GM23338 (cell line): ENCODE data around the gene IL11RA. TPM values are rescaled to one million over a fixed set of nuclear protein-coding genes. Genes with fewer than 3 reads are reported as not detected.

Experiments used
- ATAC-seq: fragments of 200-7000 bp; cut with Tn5 transposase; 3 replicates; pipeline ENCODE4 v1.9.1; 2020
- DNase-seq: peaks from one replicate; pipeline ENCODE4 v3.0.0-alpha.2; 2015; ENCODE audit warnings: low spot score
- H2AFZ ChIP-seq: fragments of 200-600 bp; sonication (generic); 2 replicates; pipeline ENCODE4 v1.8.0; 2016; ENCODE audit warnings: antibody characterized with exemption, mild to moderate bottlenecking, moderate library complexity
- H3F3A ChIP-seq: fragments of 200-600 bp; sonication (generic); replicated peaks from 2 replicates; pipeline ENCODE4 v1.8.0; 2017; ENCODE audit warnings: antibody characterized with exemption, mixed run types, low read depth
- H3K27ac ChIP-seq: fragments of 200-600 bp; sonication (generic); 2 replicates; pipeline ENCODE4 v1.6.1; 2016; ENCODE audit warnings: low read depth
- H3K27me3 ChIP-seq: fragments of 200-600 bp; sonication (generic); 2 replicates; pipeline ENCODE4 v1.8.0; 2016; ENCODE audit warnings: mild to moderate bottlenecking, mixed run types, moderate library complexity; ENCODE audit not compliant: insufficient read depth
- H3K36me3 ChIP-seq: fragments of 200-600 bp; sonication (generic); 2 replicates; pipeline ENCODE4 v1.8.0; 2016; ENCODE audit warnings: mild to moderate bottlenecking; ENCODE audit not compliant: insufficient read depth
- H3K4me1 ChIP-seq: fragments of 200-600 bp; sonication (generic); 2 replicates; pipeline ENCODE4 v1.8.0; 2016; ENCODE audit warnings: mild to moderate bottlenecking, moderate library complexity; ENCODE audit not compliant: insufficient read depth
- H3K4me2 ChIP-seq: fragments of 200-600 bp; sonication (generic); 2 replicates; pipeline ENCODE4 v1.7.1; 2017; ENCODE audit warnings: mixed run types
- H3K4me3 ChIP-seq: fragments of 200-600 bp; sonication (generic); 2 replicates; pipeline ENCODE4 v1.6.1; 2016; ENCODE audit warnings: mixed run types
- H3K79me2 ChIP-seq: fragments of 200-600 bp; sonication (generic); replicated peaks from 2 replicates; pipeline ENCODE4 v1.8.0; 2017; ENCODE audit warnings: mild to moderate bottlenecking; ENCODE audit not compliant: insufficient read depth
- H3K9me2 ChIP-seq: fragments of 200-600 bp; sonication (generic); 2 replicates; pipeline ENCODE4 v1.8.0; 2017; ENCODE audit not compliant: insufficient read depth
- H4K20me1 ChIP-seq: fragments of 200-600 bp; sonication (generic); replicated peaks from 2 replicates; pipeline ENCODE4 v1.8.0; 2017; ENCODE audit warnings: mild to moderate bottlenecking; ENCODE audit not compliant: insufficient read depth
- H3K27ac Mint-ChIP-seq: 2 replicates; pipeline ENCODE4 v1.8.0; 2020; ENCODE audit warnings: inconsistent platforms, mild to moderate bottlenecking, moderate library complexity, mixed read lengths
- H3K27me3 Mint-ChIP-seq: 3 replicates; pipeline ENCODE4 v1.8.0; 2022; ENCODE audit warnings: low read depth, mild to moderate bottlenecking, moderate library complexity, mixed read lengths, inconsistent platforms; ENCODE audit not compliant: insufficient read depth, poor library complexity
- H3K36me3 Mint-ChIP-seq: 3 replicates; pipeline ENCODE4 v1.8.0; 2021; ENCODE audit warnings: low read depth, mild to moderate bottlenecking, inconsistent platforms, moderate library complexity, mixed read lengths
- H3K4me1 Mint-ChIP-seq: 3 replicates; pipeline ENCODE4 v1.8.0; 2020; ENCODE audit warnings: mild to moderate bottlenecking, inconsistent platforms, mixed read lengths
- H3K4me3 Mint-ChIP-seq: 3 replicates; pipeline ENCODE4 v1.8.0; 2021; ENCODE audit warnings: moderate library complexity, mild to moderate bottlenecking, inconsistent platforms, mixed read lengths
- H3K9me3 Mint-ChIP-seq: 3 replicates; pipeline ENCODE4 v1.8.0; 2020; ENCODE audit warnings: moderate library complexity, mild to moderate bottlenecking, inconsistent platforms, mixed read lengths
- CREB1 ChIP-seq: fragments of 250-450 bp; sonication (Bioruptor Pico); IDR thresholded peaks from 2 replicates; pipeline ENCODE4 v1.5.0; 2020; ENCODE audit warnings: low read depth, mild to moderate bottlenecking, moderate library complexity
- EZH2 ChIP-seq: fragments of 200-600 bp; sonication (generic); IDR thresholded peaks from one replicate; pipeline ENCODE4 v1.8.0; 2017; ENCODE audit warnings: antibody characterized with exemption, mild to moderate bottlenecking, low read depth; ENCODE audit not compliant: unreplicated experiment
- JUNB ChIP-seq: IDR thresholded peaks from one replicate; pipeline ENCODE4 v1.6.1; 2016; ENCODE audit warnings: antibody characterized with exemption; ENCODE audit not compliant: unreplicated experiment
- NANOG ChIP-seq: IDR thresholded peaks from 2 replicates; pipeline ENCODE4 v1.6.1; 2016; ENCODE audit warnings: antibody characterized with exemption, borderline replicate concordance
- POLR2AphosphoS5 ChIP-seq: IDR thresholded peaks from 2 replicates; pipeline ENCODE4 v1.6.1; 2016; ENCODE audit warnings: antibody characterized with exemption, low read depth
- STAT1 ChIP-seq: IDR thresholded peaks from one replicate; pipeline ENCODE4 v1.6.1; 2016; ENCODE audit warnings: antibody characterized with exemption; ENCODE audit not compliant: unreplicated experiment
- ZNF114 ChIP-seq: fragments of 250-450 bp; sonication (Bioruptor Pico); IDR thresholded peaks from 2 replicates; pipeline ENCODE4 v1.5.0; 2020; ENCODE audit warnings: mild to moderate bottlenecking, moderate library complexity
- long read RNA-seq: library from polyadenylated mRNA; unstranded; transcript quantifications from one replicate; pipeline ENCODE4 v2.0.0, GENCODE V29; 2020; ENCODE audit not compliant: unreplicated experiment
- polyA plus RNA-seq: library from polyadenylated mRNA; unstranded; fragments of >200 nt; fragmentation: Nextera tagmentation; extraction: Ambion mirVana; gene quantifications from 2 replicates; pipeline ENCODE4 v1.2.1, GENCODE V29; 2016
- total RNA-seq: library from RNA; depleted of rRNA; stranded (reverse); fragments of >200 nt; shearing (Covaris generic); gene quantifications from 2 replicates; pipeline ENCODE4 v1.2.3, GENCODE V29; 2014; rRNA removed
- TF ChIP-seq, protein P1 (sequence below), 2 experiments: fragments of 200-600 bp in 1 of 2; sonication (generic) in 1 of 2; conservative IDR thresholded peaks; 2 replicates each; pipeline versions ENCODE4 v1.5.1 to v1.6.1; 2016 to 2017; ENCODE audit warnings: antibody characterized with exemption in 2 of 2, low read depth in 2 of 2, mild to moderate bottlenecking in 2 of 2, moderate library complexity in 1 of 2
- TF ChIP-seq, protein P2 (sequence below): fragments of 250-450 bp; sonication (Bioruptor Pico); IDR thresholded peaks from 2 replicates; pipeline ENCODE4 v1.5.0; 2020; ENCODE audit warnings: mild to moderate bottlenecking, moderate library complexity
- TF ChIP-seq, protein P3 (sequence below): IDR thresholded peaks from 2 replicates; pipeline ENCODE4 v1.6.1; 2016; ENCODE audit warnings: antibody characterized with exemption

IL11RA gene
- 4.9 and 5.8 TPM in 2 replicates for total RNA-seq
- polyA plus RNA-seq, result 3.1 and 4.0 TPM in 2 replicates
- long read RNA-seq, partial matches to known transcripts, result 0 of 1 reads
- long read RNA-seq, other reads (novel, unspliced or antisense), result 0 of 1 reads

DNA sequence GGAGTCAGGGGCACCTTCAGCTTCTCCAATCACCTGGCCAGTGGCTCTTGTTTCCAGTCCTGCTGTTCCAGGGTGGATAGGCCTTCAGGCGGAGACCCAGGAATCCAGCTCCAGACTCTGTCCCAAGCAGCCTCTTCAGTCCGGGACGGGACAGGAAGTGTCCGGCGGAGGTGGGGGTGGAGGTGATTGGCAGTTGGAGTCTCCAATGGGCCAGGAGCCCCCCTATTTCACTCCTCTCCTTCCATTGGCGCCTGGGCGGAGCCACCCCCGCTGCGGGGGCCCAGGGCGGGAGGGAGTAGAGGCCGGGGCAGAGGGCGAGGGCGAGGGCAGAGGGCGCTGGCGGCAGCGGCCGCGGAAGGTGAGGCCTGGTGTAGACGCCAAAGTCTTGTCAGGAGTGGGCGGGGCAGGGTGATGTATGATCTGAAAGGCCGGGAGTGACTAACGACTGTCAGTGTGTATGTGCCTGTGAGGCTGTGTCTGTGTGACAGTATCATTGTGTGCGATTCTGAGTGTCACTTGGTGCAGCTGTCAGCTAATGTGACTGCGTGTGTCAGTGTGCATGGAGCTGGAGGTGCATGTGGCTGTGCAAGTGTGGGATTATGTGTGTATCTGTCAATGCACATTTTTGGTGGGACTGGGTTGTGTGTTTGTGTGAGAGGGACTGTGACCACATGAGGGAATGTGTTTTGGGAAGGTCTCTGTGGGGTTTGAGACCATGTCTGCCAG, at the start of gene IL11RA:
Gene IL11RA (plus strand): TSS at position 310 of the 726 bp plus-strand sequence. CDS start 3,033 bp downstream, outside the sequence.
- no peak within 1 kb of the TSS for H3K27ac ChIP-seq
- no peaks in the 10 kb centered on the region for H3K27me3 ChIP-seq
- H3K4me3 ChIP-seq, result peak within 1 kb of the TSS; percentile 53
- TF ChIP-seq, protein P1, sequence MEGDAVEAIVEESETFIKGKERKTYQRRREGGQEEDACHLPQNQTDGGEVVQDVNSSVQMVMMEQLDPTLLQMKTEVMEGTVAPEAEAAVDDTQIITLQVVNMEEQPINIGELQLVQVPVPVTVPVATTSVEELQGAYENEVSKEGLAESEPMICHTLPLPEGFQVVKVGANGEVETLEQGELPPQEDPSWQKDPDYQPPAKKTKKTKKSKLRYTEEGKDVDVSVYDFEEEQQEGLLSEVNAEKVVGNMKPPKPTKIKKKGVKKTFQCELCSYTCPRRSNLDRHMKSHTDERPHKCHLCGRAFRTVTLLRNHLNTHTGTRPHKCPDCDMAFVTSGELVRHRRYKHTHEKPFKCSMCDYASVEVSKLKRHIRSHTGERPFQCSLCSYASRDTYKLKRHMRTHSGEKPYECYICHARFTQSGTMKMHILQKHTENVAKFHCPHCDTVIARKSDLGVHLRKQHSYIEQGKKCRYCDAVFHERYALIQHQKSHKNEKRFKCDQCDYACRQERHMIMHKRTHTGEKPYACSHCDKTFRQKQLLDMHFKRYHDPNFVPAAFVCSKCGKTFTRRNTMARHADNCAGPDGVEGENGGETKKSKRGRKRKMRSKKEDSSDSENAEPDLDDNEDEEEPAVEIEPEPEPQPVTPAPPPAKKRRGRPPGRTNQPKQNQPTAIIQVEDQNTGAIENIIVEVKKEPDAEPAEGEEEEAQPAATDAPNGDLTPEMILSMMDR (conservative IDR thresholded peaks at IDR 0.05; ENCODE audit: low read depth in 2 of 2), result peak; percentile 17 to 35; a peak in 2 of 4 replicates
- peak; percentile 73 for TF ChIP-seq POLR2AphosphoS5
- no peak for TF ChIP-seq JUNB
- TF ChIP-seq STAT1, result no peak
- peak; percentile 17; the same call in 1 of the 2 replicates for TF ChIP-seq CREB1 (CRISPR knock-in tag)
- Mint-ChIP-seq H3K27me3 (peaks cover 19% of the 10 kb centered on the region), H3K9me3 (no peaks in the 10 kb centered on the region; the same call in 2 of the 3 replicates), H3K36me3 (peaks cover 26% of the 10 kb centered on the region), H3K4me1 (peaks cover 46% of the 10 kb centered on the region), H3K4me3 (peak within 1 kb of the TSS; percentile 80), H3K27ac (peak within 1 kb of the TSS; percentile 91)
- H3K4me1 ChIP-seq, result peaks cover 25% of the 10 kb centered on the region
- no peaks in the 10 kb centered on the region; the same call in none of the 2 replicates for H4K20me1 ChIP-seq
- DNase-seq, result peak; percentile 96
- H3K9me2 ChIP-seq, result no peaks in the 10 kb centered on the region
- peaks cover 3% of the 10 kb centered on the region; the same call in 1 of the 2 replicates for H3K36me3 ChIP-seq
- H3K79me2 ChIP-seq, result peaks cover 6% of the 10 kb centered on the region
- 0 out of 2 replicates have a peak, but pooled peaks cover 8% of the 10 kb centered on the region for H3F3A ChIP-seq
- H2AFZ ChIP-seq, result peak within 1 kb of the TSS; percentile 56; the same call in 1 of the 2 replicates
- ATAC-seq, result peak; percentile 87
- H3K4me2 ChIP-seq, result peak within 1 kb of the TSS; percentile 81

DNA sequence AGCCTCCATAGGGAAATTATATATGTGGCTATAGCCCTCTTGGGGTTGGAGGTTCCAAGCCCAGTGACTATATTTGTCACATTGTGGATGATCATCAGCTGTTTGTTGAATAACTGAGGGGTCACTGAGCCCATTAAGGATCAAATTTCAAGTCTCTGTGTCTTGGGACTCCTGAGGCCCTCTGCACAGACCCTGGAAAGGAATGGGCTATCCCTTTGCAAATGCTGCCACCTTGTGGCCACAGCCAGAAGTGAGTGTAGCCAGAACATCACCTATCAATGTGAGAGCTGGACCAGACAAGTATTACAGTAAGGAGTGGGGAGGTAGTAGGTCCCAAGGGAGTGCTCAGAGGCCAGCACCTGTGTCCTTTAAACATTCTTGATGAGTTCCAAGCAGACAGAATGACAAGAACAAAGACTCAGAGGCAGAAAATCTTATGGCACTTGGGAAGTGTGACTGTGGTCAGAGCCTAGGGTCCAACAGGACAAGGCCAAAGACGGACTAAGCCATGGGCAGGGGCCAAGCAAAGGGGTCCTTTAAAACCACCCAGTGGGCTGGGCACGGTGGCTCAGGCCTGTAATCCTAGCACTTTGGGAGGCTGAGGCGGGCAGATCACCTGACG, 48.3 kb upstream of the IL11RA start:
- no peak overlapping the region for H3K4me3 Mint-ChIP-seq
- no peak overlapping the region for H3K4me3 ChIP-seq
- no peaks in the 10 kb centered on the region; the same call in 2 of the 3 replicates for H3K9me3 Mint-ChIP-seq
- no peak overlapping the region for H3K27ac ChIP-seq
- H3K9me2 ChIP-seq, result no peaks in the 10 kb centered on the region
- peak; percentile 90 for DNase-seq
- H3F3A ChIP-seq, result no peaks in the 10 kb centered on the region
- H2AFZ ChIP-seq, result no peak overlapping the region
- H3K27me3 ChIP-seq, result no peaks in the 10 kb centered on the region
- H3K36me3 ChIP-seq, result no peaks in the 10 kb centered on the region
- peak; percentile 93 for ATAC-seq
- H3K27me3 Mint-ChIP-seq, result peaks cover 6% of the 10 kb centered on the region
- H3K4me1 Mint-ChIP-seq, result peaks cover 13% of the 10 kb centered on the region
- H3K79me2 ChIP-seq, result no peaks in the 10 kb centered on the region
- no peak overlapping the region for H3K4me2 ChIP-seq
- H4K20me1 ChIP-seq, result no peaks in the 10 kb centered on the region
- H3K4me1 ChIP-seq, result no peaks in the 10 kb centered on the region
- no peaks in the 10 kb centered on the region for H3K36me3 Mint-ChIP-seq
- no peak overlapping the region for H3K27ac Mint-ChIP-seq
- TF ChIP-seq, protein P2, sequence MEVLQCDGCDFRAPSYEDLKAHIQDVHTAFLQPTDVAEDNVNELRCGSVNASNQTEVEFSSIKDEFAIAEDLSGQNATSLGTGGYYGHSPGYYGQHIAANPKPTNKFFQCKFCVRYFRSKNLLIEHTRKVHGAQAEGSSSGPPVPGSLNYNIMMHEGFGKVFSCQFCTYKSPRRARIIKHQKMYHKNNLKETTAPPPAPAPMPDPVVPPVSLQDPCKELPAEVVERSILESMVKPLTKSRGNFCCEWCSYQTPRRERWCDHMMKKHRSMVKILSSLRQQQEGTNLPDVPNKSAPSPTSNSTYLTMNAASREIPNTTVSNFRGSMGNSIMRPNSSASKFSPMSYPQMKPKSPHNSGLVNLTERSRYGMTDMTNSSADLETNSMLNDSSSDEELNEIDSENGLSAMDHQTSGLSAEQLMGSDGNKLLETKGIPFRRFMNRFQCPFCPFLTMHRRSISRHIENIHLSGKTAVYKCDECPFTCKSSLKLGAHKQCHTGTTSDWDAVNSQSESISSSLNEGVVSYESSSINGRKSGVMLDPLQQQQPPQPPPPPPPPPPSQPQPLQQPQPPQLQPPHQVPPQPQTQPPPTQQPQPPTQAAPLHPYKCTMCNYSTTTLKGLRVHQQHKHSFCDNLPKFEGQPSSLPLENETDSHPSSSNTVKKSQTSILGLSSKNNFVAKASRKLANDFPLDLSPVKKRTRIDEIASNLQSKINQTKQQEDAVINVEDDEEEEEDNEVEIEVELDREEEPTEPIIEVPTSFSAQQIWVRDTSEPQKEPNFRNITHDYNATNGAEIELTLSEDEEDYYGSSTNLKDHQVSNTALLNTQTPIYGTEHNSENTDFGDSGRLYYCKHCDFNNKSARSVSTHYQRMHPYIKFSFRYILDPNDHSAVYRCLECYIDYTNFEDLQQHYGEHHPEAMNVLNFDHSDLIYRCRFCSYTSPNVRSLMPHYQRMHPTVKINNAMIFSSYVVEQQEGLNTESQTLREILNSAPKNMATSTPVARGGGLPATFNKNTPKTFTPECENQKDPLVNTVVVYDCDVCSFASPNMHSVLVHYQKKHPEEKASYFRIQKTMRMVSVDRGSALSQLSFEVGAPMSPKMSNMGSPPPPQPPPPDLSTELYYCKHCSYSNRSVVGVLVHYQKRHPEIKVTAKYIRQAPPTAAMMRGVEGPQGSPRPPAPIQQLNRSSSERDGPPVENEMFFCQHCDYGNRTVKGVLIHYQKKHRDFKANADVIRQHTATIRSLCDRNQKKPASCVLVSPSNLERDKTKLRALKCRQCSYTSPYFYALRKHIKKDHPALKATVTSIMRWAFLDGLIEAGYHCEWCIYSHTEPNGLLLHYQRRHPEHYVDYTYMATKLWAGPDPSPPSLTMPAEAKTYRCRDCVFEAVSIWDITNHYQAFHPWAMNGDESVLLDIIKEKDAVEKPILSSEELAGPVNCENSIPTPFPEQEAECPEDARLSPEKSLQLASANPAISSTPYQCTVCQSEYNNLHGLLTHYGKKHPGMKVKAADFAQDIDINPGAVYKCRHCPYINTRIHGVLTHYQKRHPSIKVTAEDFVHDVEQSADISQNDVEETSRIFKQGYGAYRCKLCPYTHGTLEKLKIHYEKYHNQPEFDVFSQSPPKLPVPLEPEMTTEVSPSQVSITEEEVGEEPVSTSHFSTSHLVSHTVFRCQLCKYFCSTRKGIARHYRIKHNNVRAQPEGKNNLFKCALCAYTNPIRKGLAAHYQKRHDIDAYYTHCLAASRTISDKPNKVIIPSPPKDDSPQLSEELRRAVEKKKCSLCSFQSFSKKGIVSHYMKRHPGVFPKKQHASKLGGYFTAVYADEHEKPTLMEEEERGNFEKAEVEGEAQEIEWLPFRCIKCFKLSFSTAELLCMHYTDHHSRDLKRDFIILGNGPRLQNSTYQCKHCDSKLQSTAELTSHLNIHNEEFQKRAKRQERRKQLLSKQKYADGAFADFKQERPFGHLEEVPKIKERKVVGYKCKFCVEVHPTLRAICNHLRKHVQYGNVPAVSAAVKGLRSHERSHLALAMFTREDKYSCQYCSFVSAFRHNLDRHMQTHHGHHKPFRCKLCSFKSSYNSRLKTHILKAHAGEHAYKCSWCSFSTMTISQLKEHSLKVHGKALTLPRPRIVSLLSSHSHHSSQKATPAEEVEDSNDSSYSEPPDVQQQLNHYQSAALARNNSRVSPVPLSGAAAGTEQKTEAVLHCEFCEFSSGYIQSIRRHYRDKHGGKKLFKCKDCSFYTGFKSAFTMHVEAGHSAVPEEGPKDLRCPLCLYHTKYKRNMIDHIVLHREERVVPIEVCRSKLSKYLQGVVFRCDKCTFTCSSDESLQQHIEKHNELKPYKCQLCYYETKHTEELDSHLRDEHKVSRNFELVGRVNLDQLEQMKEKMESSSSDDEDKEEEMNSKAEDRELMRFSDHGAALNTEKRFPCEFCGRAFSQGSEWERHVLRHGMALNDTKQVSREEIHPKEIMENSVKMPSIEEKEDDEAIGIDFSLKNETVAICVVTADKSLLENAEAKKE, result no peak
- TF ChIP-seq EZH2 (no peak), NANOG (no peak), ZNF114 (CRISPR knock-in tag) (no peak), CREB1 (CRISPR knock-in tag) (no peak)
- TF ChIP-seq, protein P3, sequence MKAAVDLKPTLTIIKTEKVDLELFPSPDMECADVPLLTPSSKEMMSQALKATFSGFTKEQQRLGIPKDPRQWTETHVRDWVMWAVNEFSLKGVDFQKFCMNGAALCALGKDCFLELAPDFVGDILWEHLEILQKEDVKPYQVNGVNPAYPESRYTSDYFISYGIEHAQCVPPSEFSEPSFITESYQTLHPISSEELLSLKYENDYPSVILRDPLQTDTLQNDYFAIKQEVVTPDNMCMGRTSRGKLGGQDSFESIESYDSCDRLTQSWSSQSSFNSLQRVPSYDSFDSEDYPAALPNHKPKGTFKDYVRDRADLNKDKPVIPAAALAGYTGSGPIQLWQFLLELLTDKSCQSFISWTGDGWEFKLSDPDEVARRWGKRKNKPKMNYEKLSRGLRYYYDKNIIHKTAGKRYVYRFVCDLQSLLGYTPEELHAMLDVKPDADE, result no peak
